ENCODE results near the gene CNTNAP2.

Gene CNTNAP2

DNA sequence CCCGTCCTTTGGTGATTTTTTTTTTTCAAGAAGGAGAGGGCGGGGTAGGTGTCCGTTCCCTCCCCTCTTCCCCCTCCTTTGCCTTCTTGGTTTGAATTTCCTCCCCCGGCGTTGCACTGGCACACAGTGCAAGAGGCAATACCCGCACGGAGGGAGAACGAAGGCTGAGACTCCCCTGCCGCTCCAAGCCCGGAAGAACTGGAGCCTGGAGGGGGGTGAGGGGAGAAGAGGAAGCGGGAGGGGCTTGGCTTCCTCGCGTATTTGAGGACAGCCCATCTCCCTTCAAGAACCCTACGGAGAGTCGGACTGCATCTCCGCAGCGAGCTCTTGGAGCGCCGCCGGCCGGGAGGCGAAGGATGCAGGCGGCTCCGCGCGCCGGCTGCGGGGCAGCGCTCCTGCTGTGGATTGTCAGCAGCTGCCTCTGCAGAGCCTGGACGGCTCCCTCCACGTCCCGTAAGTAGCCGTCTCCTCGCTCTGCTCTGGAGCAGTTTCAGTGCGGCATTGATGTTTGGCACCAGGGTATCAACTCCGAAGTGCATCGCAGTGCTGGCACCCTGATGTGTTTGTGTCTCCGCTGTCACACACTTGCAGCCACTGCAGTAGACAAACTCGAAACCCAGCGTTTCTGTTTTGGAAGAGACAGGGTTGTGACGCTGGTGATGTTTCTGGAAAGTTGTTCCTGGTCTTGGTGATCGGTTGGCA, at the start of gene CNTNAP2:
CNTNAP2 (plus strand) TSS at position 281 of the 702 bp plus-strand sequence; CDS start at position 357, 76 bp downstream.
- DNase-seq (ENCODE audit: low read depth, low spot score), result no peak

DNA sequence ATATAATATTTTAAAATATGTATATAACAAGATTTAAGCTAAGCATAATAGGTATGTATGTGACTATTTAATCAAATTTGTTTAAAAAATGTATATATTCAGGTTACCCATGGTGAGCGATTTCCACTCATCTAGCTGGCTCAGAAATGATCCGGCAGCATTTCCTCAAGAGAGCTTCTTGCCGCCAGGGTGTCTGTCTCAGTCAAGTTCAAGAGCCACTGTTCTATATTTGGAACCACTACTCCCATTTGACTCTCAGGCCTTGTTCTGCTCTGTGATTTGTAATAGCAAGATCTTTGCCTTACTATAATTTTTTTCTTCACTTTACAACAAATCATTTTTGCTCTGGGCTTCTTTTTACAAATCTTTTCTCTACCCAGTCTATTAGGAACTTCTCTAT, 48.7 kb upstream of the CNTNAP2 start:
- no peak for DNase-seq (ENCODE audit: low read depth, low spot score)

DNA sequence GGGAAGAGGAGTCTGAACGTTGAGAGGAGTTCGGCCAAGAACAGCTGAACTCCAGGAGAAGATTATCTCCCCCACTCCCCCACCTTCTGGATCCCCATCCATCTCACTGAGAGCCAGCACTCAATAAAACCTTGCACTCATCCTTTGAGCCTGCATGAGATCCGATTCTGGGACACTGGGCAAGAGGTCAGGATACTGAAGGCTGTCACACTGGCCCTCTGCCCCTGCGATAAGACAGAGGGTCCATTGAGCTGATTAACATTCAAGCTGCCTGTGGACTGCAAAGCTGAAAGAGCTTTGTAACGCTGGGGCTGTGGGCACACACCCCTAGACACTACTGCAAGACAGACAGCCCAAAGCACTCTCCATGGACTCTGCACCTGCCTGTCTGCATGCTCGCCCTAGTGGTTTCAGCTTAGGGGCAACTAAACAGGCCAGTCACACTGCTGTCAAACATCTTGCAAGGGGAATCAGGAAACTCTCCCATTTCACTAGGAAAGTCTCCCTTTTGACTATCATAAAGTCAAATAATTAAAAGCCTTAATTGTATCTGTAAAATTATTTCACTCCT, 42.3 kb upstream of the CNTNAP2 start:
- DNase-seq (ENCODE audit: low read depth, low spot score), result no peak

DNA sequence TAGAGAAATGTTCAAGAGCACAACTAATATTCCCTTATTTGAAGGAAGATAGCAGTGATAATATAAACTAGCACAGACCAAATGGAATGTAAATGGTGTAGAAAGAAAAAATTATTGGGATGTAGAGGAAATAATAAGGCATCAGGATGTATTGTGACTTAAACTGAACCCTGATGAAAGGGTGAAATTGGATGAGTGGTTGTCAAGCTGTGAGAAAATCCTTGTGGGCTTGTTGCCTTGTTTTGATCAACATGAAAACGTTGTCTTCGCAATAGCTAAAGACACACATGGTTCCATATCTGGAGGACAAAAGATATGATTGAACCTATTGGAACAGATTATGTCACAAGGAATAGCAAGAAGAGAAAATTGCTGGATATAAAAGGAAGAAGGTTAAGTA, 40.3 kb upstream of the CNTNAP2 start:
- DNase-seq (ENCODE audit: low read depth, low spot score), result no peak

GRCh38 chr7:146084086-146084485, 32.5 kb upstream of the CNTNAP2 start:
- no peak for DNase-seq (ENCODE audit: low read depth, low spot score)

GRCh38 chr7:146090023-146090645, 26.5 kb upstream of the CNTNAP2 start:
- DNase-seq (ENCODE audit: low read depth, low spot score), result no peak

DNA sequence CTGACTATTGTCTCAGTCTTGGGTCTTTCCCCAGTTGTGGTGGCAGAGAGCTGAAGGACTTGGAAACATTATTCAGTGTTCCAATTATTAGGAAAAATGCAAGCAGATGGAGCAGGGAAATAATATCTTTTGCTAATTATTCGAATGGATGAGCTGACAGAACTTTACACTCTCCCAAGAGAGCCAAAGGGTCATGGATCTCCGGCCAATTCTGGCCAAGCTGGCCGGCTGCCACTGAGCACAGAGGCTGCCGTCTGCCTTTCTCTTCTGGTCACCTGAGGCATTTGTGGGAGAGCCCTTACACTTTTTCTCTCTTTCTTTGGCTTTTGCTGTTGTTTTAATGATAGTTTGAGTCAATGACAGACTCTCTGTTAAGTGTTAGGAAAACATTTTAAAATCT, 22.2 kb upstream of the CNTNAP2 start:
- no peak for DNase-seq (ENCODE audit: low read depth, low spot score)

GRCh38 chr7:146096994-146097393, 19.6 kb upstream of the CNTNAP2 start:
- no peak for DNase-seq (ENCODE audit: low read depth, low spot score)

GRCh38 chr7:146106319-146106718, 10.3 kb upstream of the CNTNAP2 start:
- DNase-seq (ENCODE audit: low read depth, low spot score), result no peak

DNA sequence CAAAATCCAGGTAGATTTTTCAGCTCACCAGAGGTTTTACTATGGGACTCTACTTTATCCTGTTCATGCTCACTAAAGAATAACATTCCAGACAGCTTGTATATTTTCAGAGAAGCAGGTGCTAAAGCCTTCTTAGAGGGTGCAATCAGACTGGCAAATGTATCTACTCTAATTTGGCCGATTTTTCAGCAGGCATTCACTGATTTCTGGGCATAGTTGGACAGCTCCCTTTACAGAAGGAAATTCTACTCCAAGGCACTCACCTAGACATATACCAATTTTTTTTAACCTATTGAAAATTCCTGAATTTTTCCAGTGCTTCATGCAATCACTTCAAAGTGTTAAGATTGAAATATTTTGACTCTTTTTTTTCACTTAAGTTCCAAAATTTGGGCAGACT, 3.8 kb upstream of the CNTNAP2 start:
- no peak for DNase-seq (ENCODE audit: low read depth, low spot score)

DNA sequence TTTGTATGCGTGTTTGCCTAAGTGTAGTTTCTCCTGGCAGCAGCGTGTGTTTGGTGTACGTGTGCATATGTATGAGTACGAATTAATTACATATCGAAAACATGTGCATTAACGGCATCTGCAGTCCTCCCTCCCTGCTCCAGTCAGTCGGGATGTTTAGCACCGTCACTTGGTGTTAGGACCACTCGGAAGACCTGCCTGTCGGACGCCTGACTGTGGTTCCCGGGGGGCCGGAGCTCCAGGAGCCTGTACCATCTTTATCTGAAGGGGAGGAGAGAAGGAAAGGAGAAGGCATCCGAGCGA, 1.1 kb upstream of the CNTNAP2 start:
- DNase-seq (ENCODE audit: low read depth, low spot score), result no peak

DNA sequence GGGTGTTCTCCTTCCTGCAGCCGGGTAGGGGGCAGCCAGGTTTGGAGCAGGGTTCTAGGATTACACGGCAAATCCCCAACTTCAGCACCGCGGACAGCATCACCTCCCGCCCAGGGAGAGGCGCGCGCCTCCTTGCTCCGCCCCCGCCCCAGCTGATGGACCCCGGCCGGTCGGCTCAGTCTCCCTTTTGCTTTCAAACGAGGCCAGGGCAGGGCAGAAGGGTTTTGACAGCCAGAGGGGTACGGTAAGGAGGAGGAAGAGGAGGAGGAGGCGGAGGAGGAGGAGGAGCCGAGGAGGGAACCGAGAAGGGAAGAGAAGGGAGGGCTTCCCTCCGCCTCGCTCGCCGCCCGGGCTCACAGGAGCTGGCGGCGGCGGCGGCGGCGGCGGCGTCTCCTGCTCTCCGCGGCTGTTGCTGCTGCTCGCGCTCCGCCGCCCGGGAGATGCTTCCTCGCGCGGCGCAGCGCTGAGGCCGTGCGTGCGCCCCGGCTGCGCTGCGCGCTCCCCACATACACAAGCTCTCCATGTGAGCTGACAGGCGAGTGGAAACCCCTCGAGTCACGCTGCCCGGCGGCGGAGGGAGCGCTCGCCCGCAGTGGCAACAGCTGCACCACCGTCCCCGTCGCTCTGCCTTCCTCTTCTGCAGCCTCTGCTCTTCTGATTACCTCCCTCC, 615 bp upstream of the CNTNAP2 start:
- no peak for DNase-seq (ENCODE audit: low read depth, low spot score)

DNA sequence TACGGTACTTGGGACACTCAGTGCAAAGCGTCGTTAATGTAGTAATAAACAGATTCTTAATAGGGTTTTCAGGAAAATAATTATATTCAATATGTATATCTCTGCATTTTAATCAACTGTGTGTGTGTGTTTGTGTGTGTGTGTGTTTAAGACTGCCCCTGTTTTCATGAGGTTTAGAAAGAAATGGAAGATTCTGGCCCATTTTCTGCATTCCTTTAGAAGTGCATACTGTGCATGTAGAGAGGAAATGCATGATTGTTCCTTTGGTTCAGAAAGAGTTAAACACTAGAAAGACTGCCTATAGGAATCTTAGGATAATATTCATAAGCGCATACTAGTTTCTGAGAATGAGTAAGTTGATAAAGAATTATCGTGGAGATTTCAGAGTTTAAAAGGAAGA, 975 bp downstream of the CNTNAP2 start:
- DNase-seq (ENCODE audit: low read depth, low spot score), result no peak

GRCh38 chr7:146119002-146119401, 2.4 kb downstream of the CNTNAP2 start:
- DNase-seq (ENCODE audit: low read depth, low spot score), result no peak

DNA sequence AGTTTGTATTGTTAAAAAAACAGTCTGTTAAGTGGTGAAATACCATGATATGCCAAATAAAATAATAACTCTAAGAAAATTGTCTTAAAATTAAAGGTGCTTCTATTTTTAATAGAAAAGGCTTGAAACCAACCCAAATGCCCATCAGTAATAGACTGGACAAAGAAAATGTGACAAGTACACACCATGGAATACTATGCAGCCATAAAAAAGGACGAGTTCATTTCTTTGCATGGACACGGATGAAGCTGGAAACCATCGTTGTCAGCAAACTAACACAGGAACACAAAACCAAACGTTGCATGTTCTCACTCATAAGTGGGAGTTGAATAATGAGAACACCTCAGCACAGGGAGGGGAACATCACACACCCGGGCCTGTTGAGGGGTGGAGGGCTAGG, 7.1 kb downstream of the CNTNAP2 start:
- no peak for DNase-seq (ENCODE audit: low read depth, low spot score)

- no peak for DNase-seq (ENCODE audit: low read depth, low spot score)
Observed at GRCh38 chr7:146126767-146127509, 10.3 kb downstream of the CNTNAP2 start.

DNA sequence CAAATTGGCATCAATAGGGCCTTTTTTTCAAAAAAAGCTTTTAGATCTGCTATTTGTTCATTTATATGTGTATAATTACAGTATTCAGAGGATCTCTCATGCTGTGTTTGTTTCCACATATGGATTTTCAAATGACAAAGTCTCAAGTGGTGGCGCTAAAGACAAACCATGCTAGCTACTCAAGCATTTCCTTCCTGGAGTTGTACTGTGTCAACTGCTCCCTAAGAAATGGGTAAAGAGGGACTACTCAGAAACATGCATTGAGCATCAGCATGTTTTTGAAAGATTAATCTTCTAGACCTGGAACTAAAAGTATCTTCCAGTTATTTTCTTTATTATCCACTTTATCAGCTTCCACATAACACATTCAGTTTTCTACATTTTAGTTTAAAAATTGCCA, 12.7 kb downstream of the CNTNAP2 start:
- DNase-seq (ENCODE audit: low read depth, low spot score), result no peak

GRCh38 chr7:146129997-146130396, 13.4 kb downstream of the CNTNAP2 start:
- no peak for DNase-seq (ENCODE audit: low read depth, low spot score)

DNA sequence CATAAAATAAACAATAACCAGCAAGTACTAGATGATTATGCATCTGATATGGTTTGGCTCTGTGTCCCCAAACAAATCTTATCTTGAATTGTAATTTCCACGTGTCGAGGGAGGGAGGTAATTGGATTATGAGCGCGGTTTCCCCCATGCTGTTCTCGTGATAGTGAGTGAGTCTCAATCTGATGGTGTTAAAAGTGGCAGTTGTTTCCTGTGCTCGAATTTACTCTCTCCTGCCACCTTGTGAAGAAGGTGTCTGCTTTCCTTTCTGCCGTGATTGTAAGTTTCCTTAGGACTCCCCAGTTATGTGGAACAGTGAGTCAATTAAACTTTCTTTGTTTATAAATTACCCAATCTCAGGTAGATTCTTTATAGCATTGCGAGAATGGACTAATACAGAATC, 15.1 kb downstream of the CNTNAP2 start:
- no peak for DNase-seq (ENCODE audit: low read depth, low spot score)

GRCh38 chr7:146136357-146136875, 19.8 kb downstream of the CNTNAP2 start:
- no peak for DNase-seq (ENCODE audit: low read depth, low spot score)

DNA sequence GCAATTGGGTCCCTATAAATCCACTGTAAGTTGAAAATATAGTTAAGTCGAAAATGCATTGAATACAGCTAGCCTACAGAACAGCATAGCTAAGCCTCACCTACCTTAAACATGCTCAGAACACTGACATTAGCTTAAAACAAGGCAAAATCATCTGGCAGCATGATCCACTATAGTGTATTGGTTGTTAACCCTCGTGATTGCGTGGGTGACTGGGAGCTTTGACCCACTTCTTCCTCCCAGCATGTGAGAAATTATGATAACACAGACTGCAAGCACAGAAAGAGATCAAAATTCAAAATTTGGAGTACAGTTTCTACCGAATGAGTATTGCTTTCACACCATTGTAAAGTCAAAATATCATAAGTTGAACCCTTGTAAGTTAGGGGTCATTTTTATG, 22.3 kb downstream of the CNTNAP2 start:
- no peak for DNase-seq (ENCODE audit: low read depth, low spot score)

Data from activated CD4-positive, CD25-positive, alpha-beta regulatory T cell treated with anti-CD3 and anti-CD28 coated beads, Interleukin-2, amount 50 U/mL, for 16 hours (primary cell).